HepG2 (cell line): ENCODE measurements around the gene CD46. TPM values are rescaled to one million over a fixed set of nuclear protein-coding genes. Genes with fewer than 3 reads are reported as not detected.

Experiments
- GATA4 ChIP-seq: sonication (generic); IDR thresholded peaks from 2 replicates; pipeline ENCODE4 v1.6.1; 2016; ENCODE audit warnings: antibody characterized with exemption, low read depth, borderline replicate concordance
- MAX ChIP-seq: IDR thresholded peaks from 2 replicates; pipeline ENCODE4 v1.6.1; 2012; ENCODE audit warnings: inconsistent platforms
- ONECUT2 ChIP-seq: sonication (generic); formaldehyde crosslinking; IDR thresholded peaks from 2 replicates; pipeline ENCODE4 v1.4.0; 2020; ENCODE audit warnings: missing genetic modification reagents
- SNAPC4 ChIP-seq: sonication (generic); formaldehyde crosslinking; IDR thresholded peaks from 2 replicates; pipeline ENCODE4 v1.4.0; 2020; ENCODE audit warnings: mild to moderate bottlenecking, missing genetic modification reagents
- SRSF4 ChIP-seq: fragments of 200-400 bp; formaldehyde crosslinking; IDR thresholded peaks from one replicate; pipeline ENCODE4 v1.6.1; 2018; ENCODE audit warnings: mild to moderate bottlenecking, low read depth, low read length, moderate library complexity; ENCODE audit not compliant: poor library complexity, severe bottlenecking
- ZBTB34 ChIP-seq: sonication (generic); formaldehyde crosslinking; IDR thresholded peaks from 2 replicates; pipeline ENCODE4 v1.8.0; 2022; ENCODE audit warnings: mild to moderate bottlenecking, missing genetic modification reagents
- ZBTB4 ChIP-seq: sonication (generic); formaldehyde crosslinking; IDR thresholded peaks from 2 replicates; pipeline ENCODE4 v1.4.0; 2020; ENCODE audit warnings: missing genetic modification reagents, mild to moderate bottlenecking, borderline replicate concordance
- ZNF292 ChIP-seq: sonication (generic); formaldehyde crosslinking; IDR thresholded peaks from 2 replicates; pipeline ENCODE4 v1.8.1; 2022; ENCODE audit warnings: mild to moderate bottlenecking, low read depth, missing genetic modification reagents, borderline replicate concordance
- ZNF792 ChIP-seq: IDR thresholded peaks from 2 replicates; pipeline ENCODE4 v1.6.1; 2016
- ZSCAN20 ChIP-seq: sonication (generic); formaldehyde crosslinking; IDR thresholded peaks from 2 replicates; pipeline ENCODE4 v1.4.0; 2020; ENCODE audit warnings: missing genetic modification reagents, mild to moderate bottlenecking, borderline replicate concordance
- polyA plus RNA-seq, 8 experiments: library from polyadenylated mRNA; depleted of rRNA in 3 of 8; stranded (reverse) in 7 of 8; unstranded in 1 of 8; fragments of >200 nt; fragmentation: Illumina TruSeq in 4 of 8; extraction: Trizol in 4 of 8; gene quantifications; 2 replicates each; pipeline versions ENCODE4 v1.2.1 to v1.2.3, GENCODE V29; 2011 to 2016; ENCODE audit warnings: low read depth in 4 of 8, missing spikeins in 1 of 8, mixed read lengths in 1 of 8; ENCODE audit not compliant: insufficient read depth in 1 of 8
- total RNA-seq, 5 experiments: library from RNA; depleted of rRNA; stranded (reverse); fragments of >200 nt; fragmentation: Illumina TruSeq; extraction: Trizol; gene quantifications; 2 replicates each; pipeline ENCODE4 v1.2.3, GENCODE V29; 2016; ENCODE audit warnings: low read depth in 1 of 5
- TF ChIP-seq, protein P1 (sequence below): sonication (generic); formaldehyde crosslinking; IDR thresholded peaks from 2 replicates; pipeline ENCODE4 v1.4.0; 2020; ENCODE audit warnings: missing genetic modification reagents

Gene CD46
- total and polyA plus RNA-seq, 2 of the 13 experiments (the other 11 are each of a cell fraction or from before 2014, with no cell fraction given): 130 to 277 TPM

GRCh38 chr1:207826557-207827487 is 75.0 kb downstream of the CD46 start (continued):
- TF ChIP-seq ZBTB34 (CRISPR knock-in tag): no peak; the same call in 1 of the 2 replicates
- TF ChIP-seq ZNF792 (CRISPR knock-in tag): no peak
- TF ChIP-seq MAX: peak; percentile 10; the same call in 1 of the 2 replicates
- TF ChIP-seq ONECUT2: no peak
- TF ChIP-seq ZSCAN20 (CRISPR knock-in tag): 0 out of 2 replicates have a peak, but pooled peaks have one; percentile 47
- no peak for TF ChIP-seq GATA4
- no peak for TF ChIP-seq SRSF4
- TF ChIP-seq, protein P1, sequence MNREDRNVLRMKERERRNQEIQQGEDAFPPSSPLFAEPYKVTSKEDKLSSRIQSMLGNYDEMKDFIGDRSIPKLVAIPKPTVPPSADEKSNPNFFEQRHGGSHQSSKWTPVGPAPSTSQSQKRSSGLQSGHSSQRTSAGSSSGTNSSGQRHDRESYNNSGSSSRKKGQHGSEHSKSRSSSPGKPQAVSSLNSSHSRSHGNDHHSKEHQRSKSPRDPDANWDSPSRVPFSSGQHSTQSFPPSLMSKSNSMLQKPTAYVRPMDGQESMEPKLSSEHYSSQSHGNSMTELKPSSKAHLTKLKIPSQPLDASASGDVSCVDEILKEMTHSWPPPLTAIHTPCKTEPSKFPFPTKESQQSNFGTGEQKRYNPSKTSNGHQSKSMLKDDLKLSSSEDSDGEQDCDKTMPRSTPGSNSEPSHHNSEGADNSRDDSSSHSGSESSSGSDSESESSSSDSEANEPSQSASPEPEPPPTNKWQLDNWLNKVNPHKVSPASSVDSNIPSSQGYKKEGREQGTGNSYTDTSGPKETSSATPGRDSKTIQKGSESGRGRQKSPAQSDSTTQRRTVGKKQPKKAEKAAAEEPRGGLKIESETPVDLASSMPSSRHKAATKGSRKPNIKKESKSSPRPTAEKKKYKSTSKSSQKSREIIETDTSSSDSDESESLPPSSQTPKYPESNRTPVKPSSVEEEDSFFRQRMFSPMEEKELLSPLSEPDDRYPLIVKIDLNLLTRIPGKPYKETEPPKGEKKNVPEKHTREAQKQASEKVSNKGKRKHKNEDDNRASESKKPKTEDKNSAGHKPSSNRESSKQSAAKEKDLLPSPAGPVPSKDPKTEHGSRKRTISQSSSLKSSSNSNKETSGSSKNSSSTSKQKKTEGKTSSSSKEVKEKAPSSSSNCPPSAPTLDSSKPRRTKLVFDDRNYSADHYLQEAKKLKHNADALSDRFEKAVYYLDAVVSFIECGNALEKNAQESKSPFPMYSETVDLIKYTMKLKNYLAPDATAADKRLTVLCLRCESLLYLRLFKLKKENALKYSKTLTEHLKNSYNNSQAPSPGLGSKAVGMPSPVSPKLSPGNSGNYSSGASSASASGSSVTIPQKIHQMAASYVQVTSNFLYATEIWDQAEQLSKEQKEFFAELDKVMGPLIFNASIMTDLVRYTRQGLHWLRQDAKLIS: no peak
- no peak for TF ChIP-seq SNAPC4 (CRISPR knock-in tag)
- no peak for TF ChIP-seq ZBTB4 (CRISPR knock-in tag)
- peak; percentile 70; the same call in 1 of the 2 replicates for TF ChIP-seq ZNF292
